ENCODE results near the gene POLR3A. TPM values are rescaled to one million over a fixed set of nuclear protein-coding genes. Genes with fewer than 3 reads are reported as not detected.

POLR3A gene
- total RNA-seq, 1 donor from 2014 or later = 18.8 TPM

- Histone ChIP-seq H3K36me3 (ENCODE audit: control insufficient read depth in 3 of 3, insufficient read depth in 3 of 3, low read length in 3 of 3) (no peaks in the 10 kb centered on the region), H3K4me3 (ENCODE audit: low read length in 3 of 3) (no peak overlapping the region), H3K9me3 (ENCODE audit: control insufficient read depth in 3 of 3, low read length in 3 of 3) (no peaks in the 10 kb centered on the region), H3K4me1 (ENCODE audit: control insufficient read depth in 3 of 3, insufficient read depth in 3 of 3, low read length in 3 of 3) (peaks cover 6 to 17% (median 12%) of the 10 kb centered on the region in 3 donors), H3K27me3 (ENCODE audit: control insufficient read depth in 3 of 3, insufficient read depth in 3 of 3, low read length in 3 of 3) (no peaks in the 10 kb centered on the region), H3K27ac (ENCODE audit: low read depth, low read length) (no peak overlapping the region), H3K9ac (ENCODE audit: low read depth in 1 of 3, low read length in 3 of 3) (no peak overlapping the region)
Measured at GRCh38 chr10:77940627-77941026, 88.7 kb downstream of the POLR3A start.

GRCh38 chr10:77940225-77940624 lies 89.1 kb downstream of the POLR3A start:
- no peak overlapping the region for H3K27ac ChIP-seq (ENCODE audit: low read depth, low read length)
- H3K4me3 ChIP-seq (ENCODE audit: low read length in 3 of 3) = no peak overlapping the region
- H3K4me1 ChIP-seq (ENCODE audit: control insufficient read depth in 3 of 3, insufficient read depth in 3 of 3, low read length in 3 of 3) = peaks cover 6 to 17% (median 12%) of the 10 kb centered on the region in 3 donors
- no peaks in the 10 kb centered on the region for H3K27me3 ChIP-seq (ENCODE audit: control insufficient read depth in 3 of 3, insufficient read depth in 3 of 3, low read length in 3 of 3)
- H3K9ac ChIP-seq (ENCODE audit: low read depth in 1 of 3, low read length in 3 of 3) = no peak overlapping the region
- no peaks in the 10 kb centered on the region for H3K36me3 ChIP-seq (ENCODE audit: control insufficient read depth in 3 of 3, insufficient read depth in 3 of 3, low read length in 3 of 3)
- H3K9me3 ChIP-seq (ENCODE audit: control insufficient read depth in 3 of 3, low read length in 3 of 3) = no peaks in the 10 kb centered on the region

GRCh38 chr10:77939561-77940001 lies 89.7 kb downstream of the POLR3A start:
- H3K9ac ChIP-seq (ENCODE audit: low read depth in 1 of 3, low read length in 3 of 3) = no peak overlapping the region
- no peak overlapping the region for H3K27ac ChIP-seq (ENCODE audit: low read depth, low read length)
- H3K9me3 ChIP-seq (ENCODE audit: control insufficient read depth in 3 of 3, low read length in 3 of 3) = no peaks in the 10 kb centered on the region
- peaks cover 6 to 17% (median 12%) of the 10 kb centered on the region in 3 donors for H3K4me1 ChIP-seq (ENCODE audit: control insufficient read depth in 3 of 3, insufficient read depth in 3 of 3, low read length in 3 of 3)
- no peak overlapping the region for H3K4me3 ChIP-seq (ENCODE audit: low read length in 3 of 3)
- H3K36me3 ChIP-seq (ENCODE audit: control insufficient read depth in 3 of 3, insufficient read depth in 3 of 3, low read length in 3 of 3) = no peaks in the 10 kb centered on the region
- no peaks in the 10 kb centered on the region for H3K27me3 ChIP-seq (ENCODE audit: control insufficient read depth in 3 of 3, insufficient read depth in 3 of 3, low read length in 3 of 3)

GRCh38 chr10:77936697-77937567 lies 92.4 kb downstream of the POLR3A start:
- H3K4me1 ChIP-seq (ENCODE audit: control insufficient read depth in 3 of 3, insufficient read depth in 3 of 3, low read length in 3 of 3) = peaks cover 6 to 9% (median 8%) of the 10 kb centered on the region in 3 donors
- no peak overlapping the region for H3K27ac ChIP-seq (ENCODE audit: low read depth, low read length)
- no peaks in the 10 kb centered on the region for H3K36me3 ChIP-seq (ENCODE audit: control insufficient read depth in 3 of 3, insufficient read depth in 3 of 3, low read length in 3 of 3)
- no peaks in the 10 kb centered on the region for H3K9me3 ChIP-seq (ENCODE audit: control insufficient read depth in 3 of 3, low read length in 3 of 3)
- H3K4me3 ChIP-seq (ENCODE audit: low read length in 3 of 3) = no peak overlapping the region
- no peak overlapping the region for H3K9ac ChIP-seq (ENCODE audit: low read depth in 1 of 3, low read length in 3 of 3)
- no peaks in the 10 kb centered on the region for H3K27me3 ChIP-seq (ENCODE audit: control insufficient read depth in 3 of 3, insufficient read depth in 3 of 3, low read length in 3 of 3)

GRCh38 chr10:77932016-77932715 lies 97.1 kb downstream of the POLR3A start:
- Histone ChIP-seq H3K9me3 (ENCODE audit: control insufficient read depth in 3 of 3, low read length in 3 of 3) (no peaks in the 10 kb centered on the region), H3K9ac (ENCODE audit: low read depth in 1 of 3, low read length in 3 of 3) (no peak overlapping the region), H3K36me3 (ENCODE audit: control insufficient read depth in 3 of 3, insufficient read depth in 3 of 3, low read length in 3 of 3) (no peaks in the 10 kb centered on the region), H3K4me1 (ENCODE audit: control insufficient read depth in 3 of 3, insufficient read depth in 3 of 3, low read length in 3 of 3) (peaks cover 0 to 6% (median 5%) of the 10 kb centered on the region in 3 donors), H3K27ac (ENCODE audit: low read depth, low read length) (no peak overlapping the region), H3K27me3 (ENCODE audit: control insufficient read depth in 3 of 3, insufficient read depth in 3 of 3, low read length in 3 of 3) (no peaks in the 10 kb centered on the region), H3K4me3 (ENCODE audit: low read length in 3 of 3) (no peak overlapping the region)

GRCh38 chr10:77927402-77928246 lies 101.7 kb downstream of the POLR3A start:
- H3K9ac ChIP-seq (ENCODE audit: low read depth in 1 of 3, low read length in 3 of 3) = peak overlapping the region; percentile 51 to 89 (median 67)
- H3K4me3 ChIP-seq (ENCODE audit: low read length in 3 of 3) = peak overlapping the region; percentile 49 to 63 (median 57)
- no peaks in the 10 kb centered on the region for H3K27me3 ChIP-seq (ENCODE audit: control insufficient read depth in 3 of 3, insufficient read depth in 3 of 3, low read length in 3 of 3)
- no peaks in the 10 kb centered on the region for H3K36me3 ChIP-seq (ENCODE audit: control insufficient read depth in 3 of 3, insufficient read depth in 3 of 3, low read length in 3 of 3)
- H3K27ac ChIP-seq (ENCODE audit: low read depth, low read length) = no peak overlapping the region
- H3K9me3 ChIP-seq (ENCODE audit: control insufficient read depth in 3 of 3, low read length in 3 of 3) = no peaks in the 10 kb centered on the region
- peaks cover 21 to 29% (median 28%) of the 10 kb centered on the region in 3 donors for H3K4me1 ChIP-seq (ENCODE audit: control insufficient read depth in 3 of 3, insufficient read depth in 3 of 3, low read length in 3 of 3)

- H3K9me3 ChIP-seq (ENCODE audit: control insufficient read depth in 3 of 3, low read length in 3 of 3) = no peaks in the 10 kb centered on the region
- H3K4me3 ChIP-seq (ENCODE audit: low read length in 3 of 3) = peak within 1 kb of the TSS; percentile 81 to 88 (median 87)
- H3K4me1 ChIP-seq (ENCODE audit: control insufficient read depth in 3 of 3, insufficient read depth in 3 of 3, low read length in 3 of 3) = peaks cover 21 to 30% (median 29%) of the 10 kb centered on the region in 3 donors
- no peaks in the 10 kb centered on the region for H3K27me3 ChIP-seq (ENCODE audit: control insufficient read depth in 3 of 3, insufficient read depth in 3 of 3, low read length in 3 of 3)
- peak within 1 kb of the TSS; percentile 81 to 89 (median 89) for H3K9ac ChIP-seq (ENCODE audit: low read depth in 1 of 3, low read length in 3 of 3)
- no peaks in the 10 kb centered on the region for H3K36me3 ChIP-seq (ENCODE audit: control insufficient read depth in 3 of 3, insufficient read depth in 3 of 3, low read length in 3 of 3)
- peak within 1 kb of the TSS; percentile 12 for H3K27ac ChIP-seq (ENCODE audit: low read depth, low read length)
Measured at GRCh38 chr10:77926566-77927401, 102.5 kb downstream of the POLR3A start, which contains the start of gene DLG5. DLG5 (minus strand) TSS chr10:77926755; CDS start chr10:77926520, 235 bp downstream.

GRCh38 chr10:77925795-77926565 lies 103.3 kb downstream of the POLR3A start:
- Histone ChIP-seq H3K9ac (ENCODE audit: low read depth in 1 of 3, low read length in 3 of 3) (peak overlapping the region; percentile 81 to 89 (median 89)), H3K27ac (ENCODE audit: low read depth, low read length) (peak overlapping the region; percentile 12), H3K27me3 (ENCODE audit: control insufficient read depth in 3 of 3, insufficient read depth in 3 of 3, low read length in 3 of 3) (no peaks in the 10 kb centered on the region), H3K4me3 (ENCODE audit: low read length in 3 of 3) (peak overlapping the region; percentile 81 to 88 (median 87)), H3K4me1 (ENCODE audit: control insufficient read depth in 3 of 3, insufficient read depth in 3 of 3, low read length in 3 of 3) (peaks cover 21 to 31% (median 30%) of the 10 kb centered on the region in 3 donors), H3K36me3 (ENCODE audit: control insufficient read depth in 3 of 3, insufficient read depth in 3 of 3, low read length in 3 of 3) (no peaks in the 10 kb centered on the region), H3K9me3 (ENCODE audit: control insufficient read depth in 3 of 3, low read length in 3 of 3) (no peaks in the 10 kb centered on the region)

All from skeletal muscle tissue (tissue), 4 donors.